SH-SY5Y (cell line): ENCODE results near the gene SLC2A13.

ENCODE experiments used
- GATA2 ChIP-seq: IDR thresholded peaks from 2 replicates; pipeline ENCODE4 v1.6.1; 2011; ENCODE audit warnings: mild to moderate bottlenecking, low read depth, low read length
- GATA3 ChIP-seq: IDR thresholded peaks from 2 replicates; pipeline ENCODE4 v1.6.1; 2011; ENCODE audit warnings: low read depth, mild to moderate bottlenecking, low read length, moderate library complexity

- TF ChIP-seq GATA3 (no peak), GATA2 (no peak)
Measured at GRCh38 chr12:39878753-39879152, 227.1 kb downstream of the SLC2A13 start.
